Dedifferentiated amniotic fluid mesenchymal stem cell (primary cell): ENCODE measurements around the gene DUSP14.
"Not testable (repeated sequence)": the region's sequence is repeated elsewhere in the genome, so short reads cannot be mapped to it uniquely, and the experiment has no call there.

ENCODE experiments used
- DNase-seq: peaks from one replicate; pipeline ENCODE4 v3.0.0-alpha.2; 2016; ENCODE audit errors: extremely low spot score

The DUSP14 gene

DNA sequence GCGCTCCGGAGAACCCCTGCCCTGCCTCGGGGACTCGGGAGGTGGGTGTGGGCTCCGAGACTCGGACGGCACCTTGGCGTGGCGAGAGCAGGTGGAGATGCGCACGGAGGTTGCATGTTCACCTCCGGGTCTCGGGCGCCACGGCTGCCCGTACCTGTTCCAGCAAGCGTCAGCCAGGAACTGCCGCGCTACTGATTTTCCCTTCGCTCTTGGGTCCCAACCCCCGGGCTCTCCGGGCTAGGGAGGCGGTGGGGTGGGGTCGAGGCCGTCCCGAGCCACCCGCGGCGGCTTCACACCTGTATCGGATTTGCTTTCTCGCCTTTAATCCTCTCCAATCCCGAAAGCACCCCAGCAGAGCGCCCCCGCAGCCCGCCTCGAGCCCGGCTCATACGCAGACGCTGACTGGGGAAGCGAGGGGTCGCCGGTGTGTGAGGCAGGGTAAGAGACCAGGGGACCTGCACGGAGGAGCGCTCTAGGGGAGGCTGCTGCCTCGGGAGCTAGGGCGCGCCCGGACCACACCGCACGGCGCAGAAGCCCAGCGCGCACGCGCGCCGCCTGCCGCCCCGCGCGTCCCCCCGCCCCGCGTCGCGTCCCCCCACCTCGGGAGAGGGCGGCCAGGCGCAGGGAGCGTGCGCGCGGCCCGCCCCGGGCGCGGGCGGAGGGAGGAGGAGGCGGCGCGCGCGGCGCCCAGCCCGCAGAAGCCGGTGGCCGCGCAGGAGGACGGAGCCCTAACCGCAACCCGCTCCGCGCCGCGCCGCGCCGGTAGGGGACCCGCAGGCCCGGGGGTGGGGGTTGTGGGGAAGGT lies at the start of gene DUSP14:
Gene DUSP14 (plus strand): TSS at position 695 of the 805 bp plus-strand sequence. CDS start 22,382 bp downstream, outside the sequence.
- DNase-seq, result peak; percentile 63

GRCh38 chr17:37440424-37440823 lies 49.3 kb upstream of the DUSP14 start:
- no peak for DNase-seq

DNA sequence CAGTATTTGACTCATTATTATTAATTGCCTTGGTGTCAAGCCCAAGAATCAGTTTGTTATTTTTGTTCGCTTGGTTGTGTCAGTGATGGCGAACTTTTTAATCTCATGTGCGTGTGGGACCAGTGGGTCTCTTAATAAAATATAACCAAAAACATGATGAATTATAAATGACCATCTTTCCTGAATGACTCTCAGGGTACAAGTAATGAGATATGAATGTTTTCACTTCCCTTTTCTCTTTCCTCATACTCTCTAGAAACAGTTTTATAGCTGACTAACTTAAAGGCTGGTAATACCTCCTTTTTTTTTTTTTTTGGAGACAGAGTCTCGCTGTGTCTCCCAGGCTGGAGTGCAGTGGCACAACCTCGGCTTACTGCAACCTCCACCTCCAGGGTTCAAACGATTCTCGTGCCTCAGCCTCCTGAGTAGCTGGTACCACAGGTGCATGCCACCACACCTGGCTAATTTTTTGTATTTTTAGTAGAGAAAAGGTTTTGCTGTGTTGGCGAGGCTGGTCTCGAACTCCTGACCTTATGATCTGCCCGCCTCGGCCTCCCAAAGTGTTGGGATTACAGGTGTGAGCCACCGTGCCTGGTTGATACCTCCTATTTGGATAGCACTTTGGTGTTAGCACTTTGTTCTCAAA lies 48.2 kb upstream of the DUSP14 start:
- DNase-seq, result not testable (repeated sequence)

DNA sequence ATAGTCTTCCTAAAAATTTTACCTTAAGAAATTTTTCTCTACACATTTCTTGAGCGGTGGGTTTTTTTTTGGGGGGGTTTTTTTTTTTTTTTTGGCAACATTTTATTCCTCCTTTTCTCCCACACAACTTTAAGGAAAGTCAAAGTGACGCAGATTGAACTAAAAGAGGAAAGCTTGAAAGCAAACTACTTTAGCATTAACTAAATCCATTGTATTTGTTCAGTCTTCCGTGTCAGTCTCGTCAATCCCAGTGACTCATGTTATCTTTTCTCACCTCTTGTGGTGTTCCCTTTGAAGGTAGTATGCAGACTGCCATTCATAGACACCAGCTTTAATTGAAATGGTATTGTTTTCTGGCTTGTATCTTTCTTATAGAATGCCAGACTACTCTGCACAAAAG lies 43.7 kb upstream of the DUSP14 start:
- DNase-seq, result no peak

DNA sequence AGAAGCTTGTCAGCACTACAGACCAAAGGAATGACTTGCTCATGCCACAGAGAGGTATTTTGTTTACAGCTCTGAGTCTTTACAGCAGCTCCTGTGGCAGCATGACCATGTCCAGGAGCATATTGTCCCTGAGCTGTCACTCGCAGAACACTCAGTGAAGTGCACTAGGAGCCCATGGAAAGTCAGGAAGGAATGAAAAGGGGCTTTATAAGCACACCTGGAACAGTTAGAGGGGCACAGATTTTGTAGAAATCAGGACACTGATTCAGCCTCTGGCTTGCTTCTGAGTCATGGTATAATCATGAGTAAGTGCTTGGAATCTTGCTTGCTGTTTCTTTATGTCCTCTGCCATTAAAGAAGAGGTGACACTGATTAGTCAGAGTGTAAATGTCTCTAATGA lies 42.0 kb upstream of the DUSP14 start:
- DNase-seq, result no peak

- no peak for DNase-seq
Observed at GRCh38 chr17:37450112-37450511, 39.6 kb upstream of the DUSP14 start.

- DNase-seq, result not testable (repeated sequence)
Observed at GRCh38 chr17:37457801-37458200, 31.9 kb upstream of the DUSP14 start.

DNA sequence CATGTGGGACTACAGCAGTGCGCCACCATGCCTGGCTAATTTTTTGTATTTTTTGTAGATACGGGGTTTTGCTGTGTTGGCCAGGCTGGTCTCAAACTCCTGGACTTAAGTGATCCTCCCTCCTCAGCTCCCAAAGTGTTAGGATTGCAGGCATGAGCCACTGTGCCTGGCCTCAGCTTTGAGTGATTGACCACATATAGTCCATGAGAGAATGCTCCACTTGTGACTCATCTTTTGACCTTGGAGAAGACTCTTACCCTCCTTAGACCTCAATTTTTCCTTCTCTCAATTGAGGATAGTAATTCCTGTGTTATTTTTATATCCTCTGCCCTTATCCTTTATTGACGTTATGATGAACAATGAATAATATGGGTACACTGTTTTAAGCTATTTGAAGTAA lies 30.9 kb upstream of the DUSP14 start:
- no peak for DNase-seq

DNA sequence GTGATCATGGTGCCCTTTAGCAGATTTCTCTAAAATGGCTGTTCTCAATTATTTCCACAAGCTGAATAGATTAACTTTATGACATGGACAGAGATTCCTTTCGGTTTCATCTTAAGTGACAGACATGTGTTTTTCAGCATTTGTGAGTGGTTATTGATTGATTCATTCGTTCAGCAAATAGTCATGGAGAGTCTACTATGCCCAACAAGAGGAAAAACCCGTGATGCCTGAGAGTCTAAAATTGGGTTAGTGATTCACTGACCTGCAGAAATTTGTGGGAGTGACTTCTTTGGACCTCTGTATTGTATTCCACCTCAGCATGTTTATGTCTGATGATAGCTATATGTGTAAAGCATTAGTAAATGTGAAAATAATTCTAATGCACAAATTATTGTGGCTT lies 28.0 kb upstream of the DUSP14 start:
- DNase-seq, result no peak

DNA sequence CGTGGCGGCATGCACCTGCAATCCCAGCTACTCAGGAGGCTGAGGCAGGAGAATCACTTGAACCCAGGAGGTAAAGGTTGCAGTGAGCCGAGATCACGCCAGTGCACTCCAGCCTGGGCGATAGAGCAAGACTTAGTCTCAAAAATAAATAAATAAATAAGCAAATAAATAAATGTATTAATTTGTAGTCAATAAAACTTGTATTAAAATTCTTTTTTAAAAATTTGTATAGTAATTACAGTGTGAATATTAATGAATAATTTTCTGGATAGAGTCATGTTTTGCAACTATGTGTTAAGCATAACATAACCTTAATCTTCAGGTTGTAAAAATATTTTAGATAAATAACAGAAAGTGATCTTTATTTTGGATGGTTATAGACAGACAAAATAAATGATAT lies 27.2 kb upstream of the DUSP14 start:
- no peak for DNase-seq

DNA sequence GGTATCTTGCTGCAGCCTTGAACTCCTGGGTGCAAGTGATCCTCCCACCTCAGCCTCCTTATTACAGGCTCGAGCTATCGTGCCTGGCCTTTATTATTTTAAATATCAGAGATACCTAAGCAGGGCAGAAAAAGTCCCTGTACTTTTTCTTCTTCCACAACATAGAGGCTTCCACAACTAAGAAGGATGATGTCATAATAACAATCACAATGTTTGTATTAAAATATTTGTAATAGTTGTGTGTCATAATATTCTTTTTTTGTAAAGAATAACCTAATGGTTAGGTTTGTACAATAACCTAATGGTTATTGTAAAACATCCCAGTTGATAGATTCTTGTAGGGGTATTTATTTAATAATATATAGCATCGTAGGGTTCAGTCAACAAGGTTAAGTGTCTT lies 26.7 kb upstream of the DUSP14 start:
- no peak for DNase-seq

DNA sequence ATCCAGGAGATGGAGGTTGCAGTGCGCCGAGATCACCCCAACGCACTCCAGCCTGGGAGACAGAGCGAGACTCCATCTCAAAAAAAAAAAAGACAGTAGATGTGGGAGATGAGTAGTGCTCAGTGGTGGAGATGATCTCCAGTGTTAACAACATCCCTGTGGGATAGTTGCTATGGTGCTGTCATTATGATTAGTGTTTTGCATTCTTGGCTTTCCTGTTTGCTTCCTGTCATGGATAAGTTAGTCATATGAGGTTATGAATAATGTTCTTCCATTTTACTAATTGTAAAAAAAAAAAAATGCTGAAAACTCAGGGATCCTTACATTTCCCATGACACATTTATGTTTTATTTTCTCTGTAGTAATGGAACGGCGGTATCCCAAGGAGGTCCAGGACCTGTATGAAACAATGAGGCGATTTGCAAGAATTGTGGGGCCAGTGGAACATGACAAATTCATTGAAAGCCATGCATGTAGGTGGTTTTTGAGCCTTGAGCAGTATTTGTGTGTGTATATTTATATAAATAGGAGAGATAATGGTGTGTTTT lies 24.5 kb upstream of the DUSP14 start:
- no peak for DNase-seq

- no peak for DNase-seq
Observed at GRCh38 chr17:37466471-37466870, 23.2 kb upstream of the DUSP14 start.

DNA sequence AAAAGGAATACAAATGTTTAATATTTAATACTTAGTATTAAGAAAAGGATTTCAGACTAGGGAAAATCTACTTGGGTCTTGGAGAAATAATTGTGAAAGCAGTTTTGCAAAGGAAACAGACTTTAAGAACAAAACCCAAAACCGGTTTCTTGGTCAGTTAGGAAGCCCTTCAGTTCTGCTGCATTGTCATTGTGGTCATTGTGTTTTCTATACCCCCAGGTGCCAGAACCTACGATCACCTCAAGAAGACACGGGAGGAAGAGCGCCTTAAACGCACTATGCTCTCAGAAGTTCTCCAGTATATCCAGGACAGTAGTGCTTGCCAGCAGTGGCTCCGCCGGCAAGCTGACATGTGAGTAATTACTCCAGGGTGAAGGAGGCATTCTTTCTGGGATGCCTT lies 19.5 kb upstream of the DUSP14 start:
- DNase-seq, result no peak

DNA sequence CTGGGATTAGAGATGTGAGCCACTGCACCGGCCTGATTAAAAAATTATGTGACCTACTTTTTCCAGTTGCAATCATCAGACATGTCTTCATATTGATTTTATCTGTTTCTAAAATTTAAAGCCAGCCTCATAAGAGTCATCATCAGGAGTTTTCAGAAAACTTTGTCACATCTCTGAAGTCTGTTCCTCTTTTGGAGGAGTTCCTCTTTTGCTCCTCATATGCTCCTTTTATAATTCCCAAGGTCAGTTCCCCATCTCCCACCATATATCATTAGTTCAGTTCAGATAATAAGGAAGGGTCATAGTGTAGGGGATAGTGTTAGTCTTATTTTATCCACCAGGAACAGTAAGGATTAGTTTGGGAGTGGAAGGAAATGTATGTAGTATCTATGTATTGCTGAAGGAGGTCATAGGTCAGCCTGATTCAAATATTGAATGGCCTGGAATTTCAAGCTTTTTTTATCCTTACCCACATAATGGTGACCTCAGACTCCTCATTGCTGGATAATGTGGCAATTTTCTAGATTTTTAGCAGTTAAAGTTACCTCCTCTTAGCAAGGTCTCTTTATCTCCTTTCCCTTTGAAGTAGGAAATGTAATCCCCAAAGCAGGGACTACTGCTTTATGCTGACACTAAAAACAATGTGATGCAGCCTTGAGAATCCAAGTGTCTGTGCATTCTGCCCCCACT lies 13.8 kb upstream of the DUSP14 start:
- no peak for DNase-seq

GRCh38 chr17:37476431-37477120 lies 13.1 kb upstream of the DUSP14 start:
- DNase-seq, result no peak

DNA sequence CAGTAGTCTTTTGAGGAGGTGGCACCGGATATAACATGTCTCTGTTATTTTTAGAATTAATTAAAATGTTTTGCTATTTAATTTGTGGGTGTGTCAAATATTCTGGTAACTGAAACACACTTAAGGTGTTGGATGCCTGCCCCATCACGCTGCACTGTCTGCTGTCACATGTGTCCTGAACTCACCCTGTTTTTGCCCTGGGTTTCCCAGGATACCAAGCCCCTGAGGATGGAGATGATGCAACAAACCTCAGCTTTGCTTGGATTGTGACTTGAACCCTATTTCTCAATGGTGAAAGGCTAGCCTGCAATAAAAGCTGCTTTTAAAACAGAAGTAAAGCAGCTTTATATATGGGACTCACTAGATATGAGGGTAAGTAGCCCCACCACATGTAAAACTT lies 11.5 kb upstream of the DUSP14 start:
- DNase-seq, result peak; percentile 50

- DNase-seq, result no peak
Observed at GRCh38 chr17:37479025-37479424, 10.7 kb upstream of the DUSP14 start.

DNA sequence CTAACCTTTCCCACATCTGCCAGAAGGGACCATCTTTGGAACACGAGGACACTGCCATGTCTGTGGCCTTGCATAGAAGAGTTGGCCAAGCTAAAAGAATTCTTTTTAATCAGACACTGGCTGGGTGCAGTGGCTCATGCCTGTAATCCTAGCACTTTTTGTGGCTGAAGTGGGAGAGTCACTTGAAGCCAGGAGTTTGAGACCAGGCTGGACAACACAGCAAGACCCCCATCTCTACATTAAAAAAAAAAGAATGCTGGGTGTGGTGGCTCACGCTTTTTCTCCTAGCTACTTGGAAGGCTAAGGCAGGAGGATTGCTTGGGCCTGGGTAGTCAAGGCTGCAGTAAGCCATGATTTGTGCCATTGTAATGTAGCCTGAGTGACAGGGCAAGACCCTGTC lies 9.3 kb upstream of the DUSP14 start:
- DNase-seq, result no peak

GRCh38 chr17:37481001-37481665 lies 8.6 kb upstream of the DUSP14 start:
- DNase-seq, result no peak

DNA sequence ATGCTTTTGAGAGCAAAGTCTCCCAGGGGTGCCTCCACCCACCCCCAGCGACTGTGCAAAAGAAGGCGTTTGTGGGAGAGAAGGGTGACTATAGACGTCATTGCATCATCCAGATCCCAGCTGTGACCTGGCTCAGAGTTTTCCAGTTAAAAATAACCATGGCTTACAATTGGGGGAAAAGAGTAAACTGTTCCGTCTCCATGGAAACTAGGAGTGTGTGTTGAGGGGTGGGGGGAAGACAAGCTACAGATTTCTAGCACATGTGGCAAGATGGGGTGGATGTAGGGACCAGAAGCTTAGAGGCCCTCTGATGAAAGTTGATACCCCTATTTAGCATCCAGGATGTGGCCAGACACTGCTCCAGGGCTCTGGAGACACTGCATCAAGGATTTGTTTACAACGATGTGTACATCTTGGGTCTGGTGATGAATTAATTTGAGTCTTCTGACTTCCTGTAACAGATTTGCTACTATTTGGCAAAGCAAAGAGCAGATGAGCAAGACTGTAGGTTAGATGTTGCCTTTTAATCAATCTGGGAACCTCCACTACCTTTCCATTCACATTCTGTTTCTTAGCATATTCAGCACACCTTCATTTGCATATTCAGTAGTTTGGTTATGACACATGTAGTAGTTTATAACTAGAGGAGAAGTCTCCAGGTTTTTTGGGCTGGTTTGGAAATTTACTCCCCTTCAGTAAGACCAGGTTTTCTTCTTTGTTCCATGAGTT lies 6.2 kb upstream of the DUSP14 start:
- DNase-seq, result peak; percentile 70
